LoVo (cell line): Measurements from ENCODE around the gene MEIS1.
"Not testable (repeated sequence)": the region's sequence is repeated elsewhere in the genome, so short reads cannot be mapped to it uniquely, and the experiment has no call there.

Experiments used
- DNase-seq: peaks from one replicate; pipeline ENCODE4 v3.0.0-alpha.2; 2016; ENCODE audit warnings: low spot score

The MEIS1 gene

DNA sequence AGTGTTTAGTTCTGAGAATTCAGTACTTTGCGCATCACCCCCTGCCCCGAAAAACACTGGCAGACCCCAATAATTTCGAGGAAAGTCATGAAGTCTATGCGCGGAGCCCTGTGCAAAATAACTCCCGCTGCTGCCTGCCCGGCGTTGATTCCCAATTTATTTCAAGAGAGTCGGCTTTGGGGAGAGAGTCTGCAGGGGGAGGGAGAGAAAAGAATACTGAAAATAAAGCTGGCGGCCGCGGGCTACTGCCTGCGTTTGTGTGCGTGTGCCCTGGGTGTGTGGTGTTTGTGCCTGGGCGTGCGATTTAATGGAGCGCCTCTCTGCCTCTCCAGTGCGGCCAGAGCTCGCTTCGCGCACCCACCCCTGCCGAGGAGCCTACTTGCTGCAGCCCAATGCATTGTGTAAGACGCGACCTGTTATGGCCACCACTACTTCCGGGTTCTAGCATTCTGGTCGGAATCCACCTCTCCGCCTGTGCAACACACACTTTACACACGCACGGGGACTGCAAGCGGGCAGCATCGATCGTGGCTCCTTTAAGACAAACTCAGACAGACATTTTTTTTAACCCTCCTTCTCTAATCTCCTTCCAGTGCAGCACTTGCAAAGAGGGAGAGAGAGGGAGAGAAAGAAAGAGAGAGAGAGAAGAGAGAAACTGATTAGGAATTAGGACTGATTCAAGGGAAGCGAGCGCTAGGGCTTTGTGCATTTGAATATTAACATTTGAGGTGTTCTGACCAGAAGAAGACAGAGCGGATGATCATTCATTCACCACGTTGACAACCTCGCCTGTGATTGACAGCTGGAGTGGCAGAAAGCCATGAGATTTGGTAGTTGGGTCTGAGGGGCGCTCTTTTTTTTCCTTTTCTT, at the start of gene MEIS1:
Gene MEIS1, plus strand, starts transcription at position 447 of the 870 bp plus-strand sequence. CDS start 732 bp downstream, outside the sequence.
- peak; percentile 81 for DNase-seq

DNA sequence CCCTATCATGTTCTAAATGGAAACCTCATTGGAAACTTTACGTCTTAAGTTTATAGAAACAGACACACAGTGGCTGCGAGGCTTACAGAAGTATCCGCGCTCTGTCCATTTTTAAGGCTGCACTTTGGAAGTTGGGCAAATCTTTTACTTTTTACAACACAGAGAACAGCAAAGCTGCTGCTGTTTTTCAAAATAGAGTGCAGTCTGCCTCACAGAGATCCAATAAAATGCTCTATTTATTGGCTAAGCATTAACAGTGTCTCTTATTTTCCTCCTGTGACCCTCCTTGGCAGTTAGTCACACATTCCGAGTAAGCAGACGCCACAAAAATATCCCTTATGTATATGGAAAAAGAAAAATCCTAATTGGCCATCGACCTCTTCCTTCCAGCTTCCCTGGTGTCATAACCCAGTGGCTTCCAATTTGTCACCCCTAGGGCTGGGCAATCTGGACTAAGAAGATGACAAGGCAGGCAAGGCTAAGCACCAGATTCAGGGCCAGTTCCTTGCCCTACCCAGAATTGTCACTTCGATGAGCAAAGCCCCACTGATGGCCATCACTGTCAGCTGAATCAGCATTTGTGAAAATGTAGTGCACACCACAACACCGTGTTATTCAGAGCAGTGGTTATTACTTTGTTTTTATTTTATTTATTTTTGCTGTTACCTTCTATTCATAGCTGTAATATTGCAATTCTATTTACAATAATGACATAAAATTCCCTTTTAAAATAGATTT, 47.7 kb upstream of the MEIS1 start:
- DNase-seq, result no peak

DNA sequence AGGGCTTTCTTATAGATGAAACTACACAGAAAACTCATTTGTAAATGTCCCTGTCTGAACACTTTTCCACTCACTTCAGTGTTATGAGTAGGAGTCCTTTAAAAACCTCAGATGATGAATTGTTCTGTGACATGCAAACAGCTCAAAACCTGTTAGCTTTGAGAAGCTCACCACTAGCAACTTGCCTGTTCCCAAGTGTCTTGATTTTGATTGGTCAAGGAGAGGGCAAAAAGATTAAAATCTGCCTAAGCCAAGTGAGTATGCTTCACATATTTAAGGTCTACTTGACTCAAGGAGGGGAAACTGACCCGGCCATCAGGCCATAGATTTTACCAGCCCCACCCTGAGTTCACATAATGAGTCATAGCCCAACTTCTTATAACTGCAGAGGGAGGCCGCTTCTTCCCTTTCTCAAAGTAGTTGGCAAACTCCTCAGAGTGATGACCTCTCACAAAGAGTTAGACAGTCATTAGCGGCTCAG, 45.2 kb upstream of the MEIS1 start:
- DNase-seq, result peak; percentile 41

DNA sequence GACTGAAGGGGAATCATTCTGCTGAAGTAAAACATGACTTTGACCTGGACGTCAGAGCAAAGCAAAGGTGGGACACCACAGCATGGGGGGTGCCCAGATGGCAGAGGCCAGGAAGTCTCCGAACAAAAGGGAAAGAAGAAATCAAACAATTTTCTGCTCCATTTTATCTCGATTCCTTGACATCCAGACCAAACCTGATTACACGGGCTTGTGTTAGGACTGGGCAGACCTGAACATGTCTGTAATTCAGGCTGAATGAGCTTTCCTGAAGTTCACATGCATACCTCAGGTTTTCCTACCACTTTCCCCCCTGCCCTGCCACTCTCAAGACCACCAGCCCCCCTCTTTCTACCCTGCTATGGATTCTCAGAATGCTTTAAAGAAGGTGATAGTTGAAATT, 44.8 kb upstream of the MEIS1 start:
- no peak for DNase-seq

DNA sequence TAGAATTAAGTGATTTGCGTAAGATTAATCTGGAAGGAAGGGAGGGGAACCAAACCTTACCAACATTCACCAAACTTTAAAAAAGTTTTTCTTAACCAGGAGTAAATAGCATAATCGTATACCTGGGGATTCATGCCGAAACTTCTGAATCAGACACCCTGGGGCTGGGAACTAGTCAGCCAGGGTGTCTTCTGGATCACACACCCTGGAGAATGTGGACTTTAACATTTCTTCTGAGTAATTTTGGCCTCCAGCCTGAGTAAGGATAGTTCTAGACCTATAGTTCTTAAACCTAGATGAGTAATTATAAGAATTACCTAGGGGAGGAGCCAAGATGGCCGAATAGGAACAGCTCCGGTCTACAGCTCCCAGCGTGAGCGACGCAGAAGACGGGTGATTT, 44.1 kb upstream of the MEIS1 start:
- DNase-seq, result peak; percentile 68

DNA sequence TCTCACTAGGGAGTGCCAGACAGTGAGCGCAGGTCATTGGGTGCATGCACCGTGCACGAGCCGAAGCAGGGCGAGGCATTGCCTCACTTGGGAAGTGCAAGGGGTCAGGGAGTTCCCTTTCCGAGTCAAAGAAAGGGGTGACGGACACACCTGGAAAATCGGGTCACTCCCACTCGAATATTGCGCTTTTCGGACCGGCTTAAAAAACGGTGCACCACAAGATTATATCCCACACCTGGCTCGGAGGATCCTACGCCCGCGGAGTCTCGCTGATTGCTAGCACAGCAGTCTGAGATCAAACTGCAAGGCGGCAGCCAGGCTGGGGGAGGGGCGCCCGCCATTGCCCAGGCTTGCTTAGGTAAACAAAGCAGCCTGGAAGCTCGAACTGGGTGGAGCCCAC, 43.7 kb upstream of the MEIS1 start:
- DNase-seq, result not testable (repeated sequence)

DNA sequence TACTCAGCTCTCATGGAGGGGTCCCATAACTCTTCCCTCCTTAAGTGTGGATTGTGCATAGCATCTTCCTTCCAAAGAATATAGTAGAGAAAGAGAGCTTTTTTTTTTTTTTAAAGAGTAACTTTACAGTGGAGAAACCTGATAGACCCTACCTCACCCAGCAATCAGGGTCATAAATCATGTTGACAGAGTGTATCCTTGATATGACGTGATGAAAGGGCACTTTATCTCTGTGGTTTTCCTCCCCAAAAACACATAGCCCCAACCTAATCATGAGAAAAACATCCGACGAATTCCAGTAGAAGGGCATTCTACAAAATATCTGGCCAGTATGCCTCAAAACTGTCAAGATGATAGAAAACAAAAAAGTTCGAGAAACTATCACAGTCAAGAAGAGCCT, 29.5 kb upstream of the MEIS1 start:
- no peak for DNase-seq

DNA sequence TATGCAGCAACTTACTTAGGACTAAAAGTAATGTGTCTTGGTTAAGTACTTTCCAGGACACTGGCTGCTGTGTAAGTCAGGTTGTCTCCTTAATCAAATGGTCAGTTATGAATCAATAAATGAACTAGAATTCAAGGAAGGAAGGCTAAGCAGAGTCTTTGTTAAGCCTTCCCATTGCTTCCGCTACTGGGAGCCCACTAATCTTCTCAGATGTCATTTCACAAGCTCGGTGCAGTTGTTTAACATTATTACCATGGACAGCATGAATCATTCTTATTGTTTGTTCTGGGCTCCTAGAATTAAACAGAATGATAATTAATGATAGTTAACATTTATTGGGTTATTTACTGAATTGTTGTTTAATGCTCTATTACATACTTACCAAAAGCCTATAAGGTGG, 26.0 kb upstream of the MEIS1 start:
- DNase-seq, result no peak

DNA sequence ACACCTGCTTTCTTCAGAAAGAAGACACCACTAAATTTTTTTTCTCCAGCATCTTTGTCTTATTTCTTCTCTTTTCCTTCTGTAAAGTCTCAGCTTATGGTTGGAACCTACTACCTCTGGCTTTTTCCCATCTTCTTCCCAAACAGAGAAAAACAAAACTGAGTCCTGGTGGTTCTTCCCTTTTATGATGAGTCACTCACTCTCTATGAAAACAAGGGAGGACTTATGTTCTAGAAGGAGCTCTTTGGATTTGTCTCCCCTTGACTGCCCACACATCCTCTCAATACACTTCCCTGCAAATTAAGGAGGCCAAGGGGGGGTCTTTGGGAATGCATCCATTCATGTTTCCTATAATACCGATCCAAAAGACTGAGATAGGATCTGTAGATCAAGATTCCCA, 22.1 kb upstream of the MEIS1 start:
- no peak for DNase-seq

DNA sequence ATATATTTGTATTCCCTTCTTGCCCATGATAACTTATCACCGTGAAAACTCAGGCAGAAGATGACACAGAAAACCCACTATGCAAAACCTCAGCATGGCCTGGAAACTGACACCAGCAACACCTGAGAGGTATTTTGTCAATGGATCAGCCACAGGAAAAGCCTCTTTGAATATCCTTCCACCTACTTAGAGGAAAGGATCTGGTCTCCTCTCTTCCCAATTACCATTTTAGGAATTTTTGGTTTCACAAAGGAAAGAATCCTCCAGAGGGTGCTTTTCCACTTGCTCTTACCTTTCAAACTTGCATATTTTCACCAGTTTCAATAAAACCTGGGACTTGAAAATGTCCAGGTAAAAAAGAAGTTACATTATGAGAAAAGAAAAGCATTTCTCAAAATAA, 20.0 kb upstream of the MEIS1 start:
- no peak for DNase-seq

DNA sequence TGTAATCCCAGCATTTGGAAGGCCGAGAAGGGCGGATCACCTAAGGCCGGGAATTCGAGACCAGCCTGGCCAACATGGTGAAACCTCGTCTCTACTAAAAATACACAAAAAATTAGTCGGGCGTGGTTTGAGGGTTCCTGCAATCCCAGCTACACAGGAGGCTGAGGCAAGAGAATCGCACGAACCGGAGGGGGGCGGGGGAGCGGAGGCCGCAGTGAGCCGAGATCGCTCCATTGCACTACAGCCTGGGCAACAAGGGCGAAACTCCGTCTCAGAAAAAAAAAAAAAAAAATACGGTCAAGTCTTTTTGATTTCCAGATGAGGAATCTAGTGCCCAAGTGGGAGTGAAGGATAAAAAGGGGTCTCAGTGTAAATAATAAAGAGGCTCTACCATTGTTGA, 16.5 kb upstream of the MEIS1 start:
- DNase-seq, result no peak

DNA sequence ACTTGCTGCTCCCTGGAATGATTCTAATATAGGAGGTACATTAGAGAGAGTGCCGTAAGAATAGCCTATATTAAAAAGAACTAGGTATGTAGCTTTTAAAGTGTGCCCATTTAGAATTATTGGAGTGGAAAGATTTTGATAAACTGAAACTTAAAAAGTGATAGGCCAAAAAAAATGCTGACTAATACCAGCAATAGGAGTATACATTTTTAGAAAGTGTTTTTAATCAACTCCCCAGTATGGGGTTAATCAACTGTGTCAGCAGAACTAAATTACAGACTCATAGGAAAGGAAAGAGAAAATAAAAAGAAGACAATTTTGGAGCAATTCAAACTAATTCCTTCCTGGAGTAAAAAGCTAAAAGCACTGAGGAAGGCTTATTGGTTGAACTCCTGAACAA, 13.3 kb upstream of the MEIS1 start:
- no peak for DNase-seq

DNA sequence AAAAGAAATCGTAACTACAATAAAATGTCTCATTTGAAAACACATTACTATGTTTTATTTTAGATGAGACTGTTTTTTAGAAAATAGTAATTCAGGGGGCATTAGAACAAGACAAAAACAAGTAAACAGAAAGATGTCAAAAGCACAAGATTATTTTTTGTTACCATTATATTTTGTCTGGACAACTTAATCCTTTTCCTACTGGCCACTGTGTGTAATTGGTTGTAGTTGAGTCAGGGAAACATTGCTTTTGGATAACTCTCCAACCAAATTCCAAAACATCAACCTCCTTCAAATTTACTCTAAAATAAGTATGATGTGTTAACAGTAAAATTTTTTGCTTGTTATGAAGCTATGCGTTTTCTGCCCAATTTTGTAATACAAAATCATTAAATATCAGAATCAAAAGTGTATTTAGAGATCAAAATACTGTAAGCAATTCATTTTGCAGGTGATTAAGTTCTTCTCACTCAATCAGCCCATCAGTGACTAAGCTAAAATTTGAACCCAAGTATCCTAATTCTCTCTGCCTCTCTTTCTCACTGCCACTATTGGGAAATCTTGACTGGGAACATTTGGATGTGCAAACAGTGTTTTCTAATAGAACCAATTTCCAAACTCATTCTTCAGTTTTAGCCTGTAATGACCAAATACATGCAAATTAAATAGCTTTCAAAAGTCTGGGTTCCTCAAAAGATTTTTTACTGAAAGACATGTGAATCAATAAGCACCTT, 11.4 kb upstream of the MEIS1 start:
- no peak for DNase-seq

DNA sequence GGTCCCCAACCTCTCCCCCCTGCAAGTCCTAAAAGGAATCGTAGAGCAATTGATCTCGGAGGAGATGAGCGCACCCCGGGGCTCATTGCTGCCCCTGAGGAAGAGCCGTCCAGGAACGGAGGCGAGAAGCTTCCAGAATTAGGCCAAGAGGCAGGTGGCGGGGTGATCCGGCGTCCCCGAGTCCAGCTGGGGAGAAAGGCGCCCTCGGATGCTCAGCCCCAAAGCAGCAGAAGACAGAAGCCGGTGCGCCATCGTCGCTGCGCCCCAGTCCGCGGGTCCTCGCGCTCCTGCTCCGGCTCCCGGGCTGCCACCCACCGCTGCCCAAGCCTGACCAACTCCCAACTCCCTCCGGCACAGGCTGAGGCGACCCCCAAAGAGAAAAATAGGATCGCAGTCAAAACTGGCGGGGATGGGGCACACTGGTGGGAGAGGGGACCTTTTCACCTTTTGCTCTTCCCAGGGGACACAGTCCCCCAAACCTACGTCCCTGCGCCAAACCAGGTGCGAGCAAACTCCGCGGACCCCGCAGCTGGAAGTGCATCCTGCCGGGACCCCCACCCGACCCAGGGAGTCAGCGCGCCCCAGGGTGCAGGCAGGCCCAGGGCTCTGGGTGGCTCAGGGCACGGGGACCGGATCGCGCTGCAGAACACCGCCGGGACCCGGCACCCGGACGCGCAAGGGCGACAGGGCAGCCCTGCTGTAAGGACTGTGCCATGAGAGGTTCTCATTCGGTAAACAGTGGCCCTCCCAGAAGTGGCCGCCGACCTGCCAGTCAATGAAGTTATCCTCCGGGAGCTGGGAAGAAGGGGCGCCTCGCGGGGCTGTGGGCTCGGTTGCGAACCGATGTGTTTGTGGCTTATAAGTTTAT, 8.4 kb upstream of the MEIS1 start:
- no peak for DNase-seq

DNA sequence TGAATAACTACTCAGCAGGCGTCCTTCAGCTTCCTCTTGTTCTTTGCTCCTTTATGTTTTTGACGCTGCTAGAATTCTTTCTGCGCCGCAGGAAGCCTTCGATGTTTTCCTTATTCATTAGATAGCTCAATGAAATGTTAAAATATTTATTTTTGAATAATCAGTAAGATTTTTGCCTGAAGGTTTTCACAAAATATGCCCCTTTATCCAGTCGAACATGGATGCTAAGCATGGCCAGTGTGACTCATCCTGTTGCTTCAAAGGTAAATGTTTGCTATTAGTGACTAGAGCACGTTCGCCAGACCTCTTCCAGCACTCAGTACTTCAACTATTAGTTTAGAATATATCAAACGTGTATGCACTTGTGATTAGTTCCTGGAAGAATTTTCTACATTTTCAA, 7.6 kb upstream of the MEIS1 start:
- DNase-seq, result no peak

DNA sequence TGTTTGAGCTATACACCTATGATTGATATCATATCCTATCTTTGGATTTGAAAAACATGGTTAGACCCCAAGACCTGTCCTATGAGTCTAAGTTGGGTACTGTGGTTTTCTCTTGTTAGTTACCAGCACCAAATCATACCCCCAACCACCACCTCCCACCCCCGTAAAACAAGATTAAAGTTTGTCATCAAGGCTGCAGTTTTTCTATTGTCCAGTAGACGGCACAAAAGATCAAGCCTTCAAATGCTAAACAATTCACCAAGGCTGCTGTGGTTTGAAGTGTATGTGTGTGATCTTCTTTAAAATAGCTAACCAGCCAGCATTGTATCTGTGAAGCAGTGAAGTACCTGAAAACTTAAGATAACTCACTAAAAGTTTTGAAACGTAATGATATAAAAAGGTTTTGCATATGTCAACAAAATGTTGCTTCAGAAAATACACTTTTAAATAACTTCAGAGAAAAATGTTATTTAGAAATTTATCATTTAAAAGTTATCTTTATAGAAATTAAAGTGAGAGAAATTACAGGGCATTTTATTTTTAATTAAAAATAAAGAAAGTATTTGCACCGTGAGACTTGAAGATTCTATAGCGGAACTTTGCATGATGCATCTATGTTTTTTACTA, 5.8 kb upstream of the MEIS1 start:
- DNase-seq, result peak; percentile 41

DNA sequence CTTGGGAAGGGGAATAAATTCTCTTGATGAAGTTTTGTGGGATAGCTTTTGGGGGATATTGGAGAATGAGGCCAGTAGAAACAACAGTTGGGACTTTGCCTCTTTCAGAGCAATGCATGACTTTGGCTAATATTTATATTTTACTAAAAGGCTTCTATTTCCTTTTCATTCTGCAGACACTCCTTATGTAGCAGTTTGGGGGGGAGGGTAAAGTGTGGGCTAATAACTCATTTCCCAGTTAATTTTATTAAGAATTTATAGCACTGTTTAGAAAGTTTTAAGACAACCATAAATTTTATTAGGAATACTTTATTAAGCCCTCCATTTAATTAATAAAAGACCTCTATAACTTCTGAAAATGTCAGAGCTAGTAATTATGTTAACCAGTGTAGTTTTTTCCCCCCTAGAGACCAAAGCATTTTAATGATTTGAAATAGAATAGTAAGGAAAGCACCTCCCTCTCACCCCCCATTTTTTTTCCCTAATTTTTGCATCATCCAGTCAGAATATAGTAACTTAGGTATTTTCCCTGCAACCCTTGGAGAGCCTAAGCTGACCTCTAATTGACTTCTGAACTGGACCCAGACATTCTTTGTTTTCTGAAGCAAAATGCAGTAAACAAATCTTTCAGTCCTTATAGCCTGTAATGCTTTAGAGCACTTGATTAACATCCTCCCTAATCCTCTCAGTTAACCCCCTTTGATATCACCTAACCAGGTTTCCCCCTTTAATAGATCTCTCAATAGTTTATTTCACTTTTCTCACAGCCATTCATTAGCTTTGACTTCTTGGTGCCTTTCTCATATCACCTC, 5.0 kb upstream of the MEIS1 start:
- no peak for DNase-seq

DNA sequence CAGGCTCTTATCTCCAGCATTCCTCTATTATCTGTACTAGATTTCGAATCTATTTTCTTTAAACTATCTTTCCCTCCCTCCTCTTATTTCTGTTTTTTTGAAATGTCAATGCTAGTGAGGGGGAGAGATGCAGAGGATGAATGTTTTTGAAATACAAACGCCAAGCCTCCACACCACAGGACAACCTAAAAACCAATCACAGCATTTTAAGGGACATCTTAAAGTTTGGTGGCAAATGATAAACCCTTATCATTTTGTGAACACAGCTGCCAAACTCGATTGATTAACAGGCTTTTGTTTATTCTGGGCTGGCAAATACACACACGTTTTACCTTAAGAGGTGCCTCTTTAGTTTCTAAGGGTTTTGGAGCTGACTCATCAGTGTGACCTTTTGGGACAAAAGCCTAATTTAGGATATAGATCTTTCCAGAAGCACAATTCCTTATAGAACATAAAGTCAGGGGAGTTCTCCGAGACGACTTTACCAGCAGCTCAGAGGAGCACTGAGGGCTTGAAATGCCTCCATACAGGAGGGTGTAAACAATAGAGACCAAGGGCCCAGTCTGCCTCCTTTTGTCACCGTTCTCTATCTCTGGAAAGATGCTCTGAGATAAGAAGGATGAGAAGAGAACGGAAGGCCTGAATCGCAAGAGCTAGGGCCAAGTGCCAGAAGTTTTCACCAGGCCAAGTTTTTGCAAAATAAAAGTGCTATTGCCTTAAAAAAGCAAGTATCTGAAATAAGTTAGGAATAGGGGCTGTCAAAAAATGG, 4.2 kb upstream of the MEIS1 start:
- DNase-seq, result no peak

DNA sequence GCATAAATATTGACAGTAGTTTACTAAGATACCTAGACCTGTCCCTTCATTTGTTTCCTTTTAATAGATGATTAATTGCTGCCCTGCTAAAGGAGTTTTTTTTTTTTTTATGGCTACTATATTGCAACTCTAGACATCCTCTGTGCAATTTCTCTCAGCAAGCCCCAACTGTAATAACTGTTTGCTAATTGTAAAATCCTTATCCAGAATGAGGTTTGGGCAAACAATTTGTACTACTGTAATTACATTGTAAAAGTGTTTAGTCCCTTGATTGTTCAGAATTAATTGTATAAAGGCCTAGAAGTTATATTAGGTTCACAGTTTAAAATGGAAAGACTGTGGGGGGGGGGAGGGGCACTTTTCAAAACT, 3.7 kb upstream of the MEIS1 start:
- no peak for DNase-seq
